LNCaP clone FGC (cell line): ENCODE data around the gene LRRC8D.

Source experiments
- DNase-seq: peaks from one replicate; pipeline ENCODE4 v3.0.0-alpha.2; 2011; ENCODE audit warnings: low read depth
- H3K4me3 ChIP-seq: 2 replicates; pipeline ENCODE4 v1.5.1; 2011; ENCODE audit warnings: mild to moderate bottlenecking, low read depth, low read length, control low read depth
- CTCF ChIP-seq: IDR thresholded peaks from 2 replicates; pipeline ENCODE4 v1.5.1; 2012; ENCODE audit warnings: mild to moderate bottlenecking; ENCODE audit not compliant: control insufficient read depth, insufficient read depth; ENCODE audit errors: extremely low read depth

Gene LRRC8D

GRCh38 chr1:89901957-89902669 is 81.3 kb downstream of the LRRC8D start:
- no peak for TF ChIP-seq CTCF
- H3K4me3 ChIP-seq, result no peak overlapping the region
- no peak for DNase-seq

GRCh38 chr1:89903550-89903949 is 82.7 kb downstream of the LRRC8D start:
- H3K4me3 ChIP-seq, result no peak overlapping the region
- no peak for DNase-seq
- no peak for TF ChIP-seq CTCF

DNA sequence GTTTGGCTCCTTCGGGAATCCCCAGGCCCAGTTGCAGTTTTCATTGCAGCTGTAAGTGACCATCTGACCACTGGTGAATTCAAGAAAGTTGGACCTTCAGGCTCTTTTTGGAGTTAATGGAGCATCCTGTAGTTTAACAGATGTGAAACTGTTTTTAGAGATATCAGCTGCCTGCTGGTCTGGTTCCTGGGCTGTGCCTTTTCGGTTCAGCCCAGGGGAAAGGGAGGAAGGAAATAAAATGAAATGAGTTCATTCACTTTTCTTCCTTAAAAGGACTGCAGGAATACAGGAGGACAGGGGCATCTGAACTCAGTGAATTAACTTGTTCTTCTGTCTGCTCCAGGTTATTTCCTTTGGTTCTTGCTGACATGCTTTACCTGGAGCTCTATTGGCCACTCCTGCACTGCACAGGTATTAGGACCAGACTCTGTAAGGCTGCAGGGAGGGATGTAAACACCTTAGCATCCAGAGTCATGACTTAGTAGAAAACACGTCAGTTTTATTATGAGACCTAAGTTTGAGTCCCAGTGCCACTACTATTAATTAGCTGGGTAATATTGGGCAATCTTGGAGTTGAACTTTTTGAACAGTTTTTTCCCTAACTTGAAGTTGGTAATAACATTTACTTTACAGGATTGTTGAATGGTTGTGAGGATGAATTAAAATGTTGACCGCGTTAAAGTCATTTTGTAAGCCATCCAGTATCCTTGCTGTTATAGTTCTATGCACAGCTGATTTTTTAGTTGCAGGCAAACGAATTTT is 83.6 kb downstream of the LRRC8D start:
- no peak for TF ChIP-seq CTCF
- no peak overlapping the region for H3K4me3 ChIP-seq
- no peak for DNase-seq

DNA sequence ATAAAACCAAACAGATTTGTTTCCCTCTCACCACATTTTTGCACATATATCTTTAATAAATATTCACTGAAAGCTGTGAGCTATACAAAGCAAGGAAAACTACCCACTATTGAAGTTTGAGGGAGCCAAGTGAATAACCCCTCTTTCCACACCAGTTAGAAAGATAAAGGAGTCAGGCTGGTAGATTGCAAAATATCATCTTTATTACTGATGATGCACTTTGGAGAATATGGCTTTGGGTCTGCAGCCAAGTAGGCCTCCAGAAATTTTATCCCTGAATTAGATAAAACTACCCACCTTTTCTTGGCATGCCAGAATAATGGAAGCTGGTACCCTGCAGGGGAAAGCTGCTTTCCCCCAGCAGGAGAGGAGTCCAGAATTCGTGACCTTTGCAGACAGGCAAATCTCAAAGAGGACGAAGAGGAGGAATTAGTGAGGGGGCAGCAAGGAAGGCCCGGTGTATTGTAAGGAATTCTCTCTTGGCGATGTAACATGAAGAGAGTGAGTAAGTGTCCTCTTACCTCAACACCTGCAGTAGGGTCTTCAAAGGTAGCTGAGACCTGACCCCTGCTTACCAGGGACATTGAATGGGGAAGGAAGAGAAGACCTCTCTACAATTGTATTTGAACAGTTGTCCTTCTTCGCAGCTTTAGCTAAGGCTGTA is 84.7 kb downstream of the LRRC8D start:
- DNase-seq, result no peak
- no peak for TF ChIP-seq CTCF
- no peak overlapping the region for H3K4me3 ChIP-seq

- DNase-seq, result no peak
- no peak for TF ChIP-seq CTCF
- H3K4me3 ChIP-seq, result no peak overlapping the region
Observed at GRCh38 chr1:89906088-89906487, 85.3 kb downstream of the LRRC8D start.

- DNase-seq, result no peak
- H3K4me3 ChIP-seq, result no peak overlapping the region
- no peak for TF ChIP-seq CTCF
Observed at GRCh38 chr1:89907727-89908212, 86.9 kb downstream of the LRRC8D start.
